Measurements from ENCODE around the gene CFAP99. TPM values are rescaled to one million over a fixed set of nuclear protein-coding genes. Genes with fewer than 3 reads are reported as not detected.
A peak's percentile ranks its signal among the peaks of the same experiment; 100 is the strongest.

The CFAP99 gene
- polyA plus RNA-seq, 3 donors: 0.15 to 0.27 TPM; not detected in 1

- peak overlapping the region; percentile 43 for H3K9ac ChIP-seq (ENCODE audit: insufficient read depth, low read length, poor library complexity, severe bottlenecking)
- peak; percentile 39 to 61 (median 58) for DNase-seq
- H3K4me1 ChIP-seq (ENCODE audit: control insufficient read depth in 1 of 2, insufficient read depth in 2 of 2, low read length in 2 of 2): peaks cover 8 to 16% of the 10 kb centered on the region in 2 donors
- peak overlapping the region in 2 of 3 experiments; percentile 6 to 71 for H3K4me3 ChIP-seq (replicated peaks in 1 of 3; ENCODE audit: low read depth in 2 of 3, low read length in 3 of 3)
- peaks cover 0 to 6% of the 10 kb centered on the region in 2 donors for H3K9me3 ChIP-seq (replicated peaks in 1 of 2; ENCODE audit: control insufficient read depth in 1 of 2, insufficient read depth in 1 of 2, low read length in 2 of 2)
- 5% methylated on average over 95 of the region's 99 CpGs for WGBS (ENCODE audit: insufficient coverage)
- no peak overlapping the region for H3K27ac ChIP-seq (ENCODE audit: low read depth in 1 of 2, low read length in 2 of 2)
- H4K20me1 ChIP-seq (ENCODE audit: insufficient read depth, low read length): no peaks in the 10 kb centered on the region
- Mint-ChIP-seq H3K4me1 (peaks cover 17% of the 10 kb centered on the region), H3K36me3 (peaks cover 0 to 4% of the 10 kb centered on the region in 2 donors), H3K27me3 (ENCODE audit: low read depth in 3 of 3) (peaks cover 36 to 45% (median 42%) of the 10 kb centered on the region in 3 donors), H3K27ac (no peak overlapping the region), H3K9me3 (peaks cover 0 to 3% (median 0%) of the 10 kb centered on the region in 7 donors), H3K4me3 (peak overlapping the region; percentile 69 to 90)
- H3K4me2 ChIP-seq (replicated peaks; ENCODE audit: extremely low read depth, low read length, poor library complexity, severe bottlenecking): peak overlapping the region; percentile 86
- peaks cover 11 to 26% of the 10 kb centered on the region in 2 donors for H3K27me3 ChIP-seq (ENCODE audit: control insufficient read depth in 2 of 2, insufficient read depth in 2 of 2, low read length in 2 of 2)
- H2AFZ ChIP-seq (ENCODE audit: insufficient read depth, low read depth, low read length, poor library complexity, severe bottlenecking): peak overlapping the region; percentile 63
- H3K36me3 ChIP-seq (replicated peaks in 1 of 2; ENCODE audit: control insufficient read depth in 1 of 2, insufficient read depth in 2 of 2, low read length in 2 of 2): no peaks in the 10 kb centered on the region
- peaks cover 8% of the 10 kb centered on the region for H3K79me2 ChIP-seq (ENCODE audit: insufficient read depth, low read length)
- intact Hi-C loops (cut with micrococcal nuclease): loop anchor here (5.0 kb wide), 2 partner anchors 35 to 40 kb away; no protein-coding TSS in a partner anchor
- peak; percentile 61 for TF ChIP-seq CTCF (IDR thresholded peaks at IDR 0.05)
Observed at GRCh38 chr4:2462218-2462991, 43.6 kb downstream of the CFAP99 start.

GRCh38 chr4:2462992-2463762 is 44.4 kb downstream of the CFAP99 start:
- no peak for TF ChIP-seq CTCF (IDR thresholded peaks at IDR 0.05)
- peaks cover 36 to 42% (median 42%) of the 10 kb centered on the region in 3 donors for H3K27me3 Mint-ChIP-seq (ENCODE audit: low read depth in 3 of 3)
- Histone ChIP-seq H3K9me3 (replicated peaks in 1 of 2; ENCODE audit: control insufficient read depth in 1 of 2, insufficient read depth in 1 of 2, low read length in 2 of 2) (peaks cover 0 to 6% of the 10 kb centered on the region in 2 donors), H3K27me3 (ENCODE audit: control insufficient read depth in 2 of 2, insufficient read depth in 2 of 2, low read length in 2 of 2) (peaks cover 11 to 26% of the 10 kb centered on the region in 2 donors), H4K20me1 (ENCODE audit: insufficient read depth, low read length) (no peaks in the 10 kb centered on the region), H3K4me2 (replicated peaks; ENCODE audit: extremely low read depth, low read length, poor library complexity, severe bottlenecking) (peak overlapping the region; percentile 86), H3K4me1 (ENCODE audit: control insufficient read depth in 1 of 2, insufficient read depth in 2 of 2, low read length in 2 of 2) (peaks cover 14 to 24% of the 10 kb centered on the region in 2 donors), H3K36me3 (replicated peaks in 1 of 2; ENCODE audit: control insufficient read depth in 1 of 2, insufficient read depth in 2 of 2, low read length in 2 of 2) (no peaks in the 10 kb centered on the region), H3K4me3 (replicated peaks in 1 of 3; ENCODE audit: low read depth in 2 of 3, low read length in 3 of 3) (peak overlapping the region in 1 of 3 experiments; percentile 71), H3K27ac (ENCODE audit: low read depth in 1 of 2, low read length in 2 of 2) (no peak overlapping the region), H2AFZ (ENCODE audit: insufficient read depth, low read depth, low read length, poor library complexity, severe bottlenecking) (peak overlapping the region; percentile 63), H3K79me2 (ENCODE audit: insufficient read depth, low read length) (peaks cover 16% of the 10 kb centered on the region), H3K9ac (ENCODE audit: insufficient read depth, low read length, poor library complexity, severe bottlenecking) (peak overlapping the region; percentile 43)
- 39% methylated on average over 14 of the region's 35 CpGs for WGBS (ENCODE audit: insufficient coverage)
- peak overlapping the region; percentile 68 to 77 for H3K4me3 Mint-ChIP-seq
- intact Hi-C loops (cut with micrococcal nuclease): loop anchor here (5.0 kb wide), 2 partner anchors 34 to 41 kb away; no protein-coding TSS in a partner anchor
- peaks cover 0 to 4% of the 10 kb centered on the region in 2 donors for H3K36me3 Mint-ChIP-seq
- peak overlapping the region in 2 of 7 donors; percentile 8 to 45 for H3K27ac Mint-ChIP-seq
- no peak for DNase-seq
- peaks cover 24% of the 10 kb centered on the region for H3K4me1 Mint-ChIP-seq
- peaks cover 0 to 3% (median 0%) of the 10 kb centered on the region in 7 donors for H3K9me3 Mint-ChIP-seq
